HuH-7 (cell line): ENCODE measurements around the gene EDARADD.
"Not testable (repeated sequence)": the region's sequence is repeated elsewhere in the genome, so short reads cannot be mapped to it uniquely, and the experiment has no call there.

Source experiments
- DNase-seq: peaks from one replicate; pipeline ENCODE4 v3.0.0; 2011; ENCODE audit warnings: low spot score

The EDARADD gene

GRCh38 chr1:236489710-236490377 lies 95.8 kb downstream of the EDARADD start:
- DNase-seq = peak; percentile 77

DNA sequence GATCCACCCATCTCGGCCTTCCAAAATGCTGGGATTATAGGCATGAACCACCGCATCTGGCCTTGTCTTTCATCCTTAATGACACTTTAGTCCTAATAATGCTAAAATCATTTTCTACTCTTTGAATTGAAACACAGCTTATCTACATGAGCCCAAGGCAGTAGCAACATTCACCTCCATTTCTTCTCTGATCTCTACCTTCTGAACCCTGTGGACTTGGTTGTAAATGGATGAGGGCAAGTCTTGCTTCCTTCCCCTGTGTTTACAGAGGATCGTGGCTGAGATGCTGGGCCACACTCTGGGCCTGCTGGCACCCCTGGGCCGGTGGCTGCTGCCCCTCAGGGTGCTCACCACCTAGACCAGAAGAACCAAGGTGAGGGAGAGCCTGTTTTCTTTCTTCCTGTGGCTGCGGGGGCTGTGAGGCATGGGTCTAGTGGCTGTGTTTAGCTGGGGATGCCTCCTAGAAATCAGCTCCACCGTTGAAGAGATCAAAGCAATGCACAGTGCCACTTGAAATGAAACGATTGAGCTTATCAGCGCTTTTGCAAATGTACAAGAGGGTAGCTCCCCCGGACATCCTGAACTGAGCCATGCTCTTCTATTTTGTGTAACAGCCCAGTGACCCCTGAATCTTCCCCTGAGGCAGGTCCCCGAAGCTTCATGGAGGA lies 97.5 kb downstream of the EDARADD start:
- no peak for DNase-seq

DNA sequence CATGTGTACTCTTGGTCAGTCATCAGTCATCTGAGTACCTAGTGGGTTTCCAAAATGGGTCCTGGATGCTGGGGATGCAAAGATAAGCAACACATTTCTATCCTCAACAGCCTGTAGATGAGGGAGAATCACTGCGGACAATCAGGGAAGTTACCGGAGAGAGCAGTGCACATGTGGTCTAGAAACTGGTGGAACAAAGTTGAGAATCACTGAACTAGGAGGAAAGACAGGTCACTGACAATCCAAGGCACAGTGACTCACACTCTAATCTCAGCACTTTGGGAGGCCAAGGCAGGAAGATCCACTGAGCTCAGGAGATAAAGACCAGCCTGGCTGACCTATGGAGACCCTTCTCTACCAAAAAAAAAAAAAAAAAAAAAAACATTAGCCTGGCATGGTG lies 98.3 kb downstream of the EDARADD start:
- no peak for DNase-seq

DNA sequence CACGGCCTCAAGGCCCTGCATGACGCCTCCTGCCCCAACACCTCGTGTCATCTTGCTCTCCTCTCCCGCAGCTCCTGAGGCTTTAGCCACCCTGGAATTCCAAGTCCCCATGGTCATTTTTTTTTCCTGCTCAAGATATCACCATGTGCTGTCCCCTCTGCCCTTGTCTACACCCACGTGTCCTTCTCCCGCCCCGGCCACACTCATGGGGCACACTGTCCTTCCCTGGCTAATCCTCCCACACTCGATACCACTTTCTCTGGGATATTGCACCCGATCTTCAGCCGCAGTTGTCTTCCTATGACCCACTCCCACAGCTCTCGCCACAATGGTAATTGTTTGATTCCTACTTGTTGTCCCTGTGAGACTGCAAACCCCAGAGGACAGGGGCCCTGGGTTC lies 100.0 kb downstream of the EDARADD start:
- DNase-seq = no peak

DNA sequence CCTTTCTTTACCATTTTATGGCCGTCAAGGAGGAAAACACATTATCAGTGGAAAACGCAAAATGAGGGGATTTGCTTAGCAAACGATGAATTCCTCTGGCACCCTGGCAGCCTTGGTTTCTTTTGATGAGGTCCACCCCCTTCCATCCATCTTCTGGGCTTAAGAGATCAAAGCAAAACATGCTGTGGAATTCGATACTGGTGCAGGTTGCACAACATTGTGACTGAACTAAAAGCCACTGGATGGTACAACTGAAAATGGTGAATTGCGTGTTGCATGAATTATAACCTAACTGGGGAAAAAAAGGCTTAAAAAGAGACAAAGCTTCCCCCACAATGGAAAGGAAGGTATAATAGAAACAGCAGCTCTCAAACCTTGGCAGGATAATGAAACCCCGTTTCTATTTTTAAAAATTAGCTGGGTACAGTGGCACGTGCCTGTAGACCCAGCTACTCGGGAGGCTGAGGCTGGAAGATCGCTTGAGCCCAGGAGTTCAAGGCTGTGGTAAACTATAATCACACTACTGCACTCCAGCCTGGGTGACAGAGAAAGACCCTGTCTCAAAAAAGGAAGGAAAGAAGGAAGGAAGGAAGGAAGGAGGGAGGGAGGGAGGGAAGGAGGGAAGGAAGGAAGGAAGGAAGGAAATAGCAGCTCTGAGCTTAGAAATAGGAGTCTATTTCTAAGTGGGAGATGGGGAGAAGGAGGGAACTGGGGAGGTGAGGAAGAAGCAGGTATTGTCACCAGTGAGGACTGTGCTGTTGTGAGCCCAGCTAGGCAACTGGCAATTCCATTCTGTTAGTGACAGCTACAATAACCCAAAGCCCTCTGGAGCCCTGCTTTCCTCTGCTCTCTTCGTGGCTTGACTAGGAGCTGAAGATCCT lies 100.7 kb downstream of the EDARADD start:
- DNase-seq = peak; percentile 61

GRCh38 chr1:236495467-236496112 lies 101.5 kb downstream of the EDARADD start:
- no peak for DNase-seq

DNA sequence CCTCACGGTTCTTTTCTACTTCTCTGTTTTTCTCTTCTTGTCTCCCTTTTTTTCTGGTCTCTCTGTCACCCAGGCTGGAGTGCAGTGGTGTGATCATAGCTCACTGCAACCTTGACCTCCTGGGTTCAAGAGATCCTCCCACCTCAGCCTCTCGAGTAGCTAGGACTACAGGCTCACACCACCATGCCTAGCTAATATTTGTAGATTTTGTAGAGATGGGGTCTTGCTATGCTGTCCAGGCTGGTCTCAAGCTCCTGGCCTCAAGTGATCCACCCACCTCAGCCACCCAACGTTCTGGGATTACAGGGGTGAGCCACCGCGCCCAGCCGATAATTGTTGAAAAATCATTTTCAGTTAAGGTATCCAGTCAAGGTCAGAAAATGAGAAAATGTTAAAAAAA lies 103.8 kb downstream of the EDARADD start:
- no peak for DNase-seq

GRCh38 chr1:236501093-236501492 lies 107.0 kb downstream of the EDARADD start:
- no peak for DNase-seq

DNA sequence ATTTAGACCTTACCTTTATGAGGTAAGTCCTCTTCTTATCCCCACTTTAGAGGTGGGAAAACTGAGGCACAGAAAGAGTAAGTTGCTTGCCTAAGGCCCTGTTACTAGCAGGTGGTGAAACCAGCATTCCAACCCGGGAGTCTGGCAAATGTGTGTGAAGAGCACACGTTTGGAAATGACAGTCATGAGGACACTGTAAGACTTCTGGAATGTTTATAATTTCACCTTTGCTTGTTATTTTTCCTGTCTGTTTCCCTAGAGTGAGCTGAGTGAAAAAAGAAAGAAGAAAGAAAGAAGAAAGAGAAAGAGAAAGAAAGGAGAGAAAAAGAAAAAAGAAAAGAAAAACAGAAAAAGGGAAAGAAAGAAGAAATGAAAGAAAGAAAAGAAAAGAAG lies 108.5 kb downstream of the EDARADD start:
- no peak for DNase-seq

DNA sequence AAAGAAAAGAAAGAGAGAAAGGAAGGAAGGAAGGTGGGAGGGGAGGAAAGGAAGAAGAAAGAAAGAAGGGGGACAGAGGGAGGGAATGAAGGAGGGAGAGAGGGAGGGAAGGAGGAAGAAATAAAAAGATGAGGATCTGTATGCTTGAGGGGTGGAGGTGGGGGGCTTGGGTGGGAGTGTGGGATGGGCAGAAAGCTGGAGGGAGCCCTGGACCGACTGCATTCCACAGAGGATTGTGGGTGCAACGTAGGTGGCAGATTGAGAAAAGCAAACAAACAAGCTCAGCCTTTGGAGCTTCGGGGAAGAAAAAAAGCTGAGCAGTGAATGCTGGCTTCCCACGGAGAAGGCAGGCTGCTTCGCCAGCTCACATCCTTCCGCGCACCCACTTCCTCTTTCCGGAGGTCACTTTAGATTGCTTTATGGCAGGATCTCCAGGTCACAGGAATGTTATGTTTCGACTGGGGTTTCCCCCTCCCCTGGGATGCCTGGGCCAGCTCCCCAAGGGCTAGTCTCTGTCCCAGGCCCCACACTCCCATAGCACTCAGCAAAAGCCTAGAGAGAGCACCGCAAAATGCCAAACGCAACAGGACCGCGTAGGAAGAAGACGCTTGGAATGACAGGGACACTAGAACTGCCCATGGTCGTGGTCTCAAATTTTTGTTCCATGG lies 109.0 kb downstream of the EDARADD start:
- peak; percentile 65 for DNase-seq

DNA sequence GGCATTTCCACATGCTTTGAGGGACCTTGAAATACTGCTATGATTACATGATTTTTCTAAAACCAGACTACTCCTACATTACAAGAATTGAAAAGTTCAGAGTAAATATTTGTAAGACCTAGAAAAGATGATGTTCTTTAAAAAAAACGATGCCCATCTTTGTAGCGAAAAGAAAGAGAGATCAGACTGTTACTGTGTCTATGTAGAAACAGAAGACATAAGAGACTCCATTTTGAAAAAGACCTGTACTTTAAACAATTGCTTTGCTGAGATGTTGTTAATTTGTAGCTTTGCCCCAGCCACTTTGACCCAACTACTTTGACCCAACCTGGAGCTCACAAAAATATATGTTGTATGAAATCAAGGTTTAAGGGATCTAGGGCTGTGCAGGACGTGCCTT lies 110.3 kb downstream of the EDARADD start:
- not testable (repeated sequence) for DNase-seq

- no peak for DNase-seq
Measured at GRCh38 chr1:236507022-236507700, 113.1 kb downstream of the EDARADD start.

DNA sequence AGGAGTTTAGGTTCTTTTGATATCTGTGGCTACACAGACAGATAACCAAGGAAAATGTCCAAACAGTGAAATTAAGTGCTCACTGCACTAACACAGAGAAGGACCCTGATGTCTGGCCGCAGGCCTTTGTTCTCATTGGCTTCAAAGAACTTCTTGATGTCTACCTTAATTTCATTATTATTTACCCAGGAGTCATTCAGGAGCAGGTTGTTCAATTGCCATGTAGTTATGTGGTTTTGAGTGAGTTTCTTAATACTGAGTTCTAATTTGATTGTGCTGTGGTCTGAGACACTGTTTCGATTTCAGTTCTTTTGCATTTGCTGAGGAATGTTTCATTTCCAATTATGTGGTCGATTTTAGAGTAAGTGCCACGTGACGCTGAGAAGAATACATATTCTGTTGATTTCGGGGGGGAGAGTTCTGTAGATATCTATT lies 114.5 kb downstream of the EDARADD start:
- no peak for DNase-seq

- no peak for DNase-seq
Measured at GRCh38 chr1:236509203-236509602, 115.1 kb downstream of the EDARADD start.

- no peak for DNase-seq
Measured at GRCh38 chr1:236509647-236510401, 115.7 kb downstream of the EDARADD start.

- DNase-seq = no peak
Measured at GRCh38 chr1:236511735-236512418, 117.8 kb downstream of the EDARADD start.

DNA sequence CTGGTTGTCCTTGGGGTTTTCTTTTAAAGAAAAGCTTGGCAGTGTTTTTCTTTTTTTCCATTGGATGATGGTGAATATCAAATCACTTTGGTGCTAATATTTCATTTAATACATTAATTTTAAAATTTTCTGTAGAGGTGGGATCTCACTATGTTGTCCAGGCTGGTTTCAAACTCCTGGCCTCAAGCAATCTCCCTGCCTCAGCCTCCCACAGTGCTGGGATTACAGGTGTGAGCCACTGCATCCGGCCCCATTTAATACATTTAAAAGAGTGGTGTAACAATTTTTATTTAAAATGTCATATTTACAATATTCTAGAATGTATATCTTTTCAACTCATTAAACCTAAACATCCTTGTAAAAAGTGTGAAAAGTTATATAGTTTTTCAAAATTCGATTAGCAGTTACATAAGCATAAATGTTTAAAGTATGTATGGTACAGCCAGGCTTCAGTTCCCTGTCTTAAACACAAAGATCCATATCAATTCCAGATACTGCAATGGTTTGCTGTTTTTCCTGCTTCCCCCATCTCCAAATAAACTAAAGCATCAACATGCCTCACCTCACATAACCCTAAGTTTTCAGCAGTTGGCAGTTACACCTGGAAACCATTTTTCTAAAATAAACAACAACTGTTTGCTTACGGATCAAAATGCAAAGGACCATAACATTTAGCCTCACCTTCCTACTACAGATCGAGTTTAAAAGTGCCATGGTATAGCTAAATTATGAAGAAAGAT lies 120.8 kb downstream of the EDARADD start:
- no peak for DNase-seq

DNA sequence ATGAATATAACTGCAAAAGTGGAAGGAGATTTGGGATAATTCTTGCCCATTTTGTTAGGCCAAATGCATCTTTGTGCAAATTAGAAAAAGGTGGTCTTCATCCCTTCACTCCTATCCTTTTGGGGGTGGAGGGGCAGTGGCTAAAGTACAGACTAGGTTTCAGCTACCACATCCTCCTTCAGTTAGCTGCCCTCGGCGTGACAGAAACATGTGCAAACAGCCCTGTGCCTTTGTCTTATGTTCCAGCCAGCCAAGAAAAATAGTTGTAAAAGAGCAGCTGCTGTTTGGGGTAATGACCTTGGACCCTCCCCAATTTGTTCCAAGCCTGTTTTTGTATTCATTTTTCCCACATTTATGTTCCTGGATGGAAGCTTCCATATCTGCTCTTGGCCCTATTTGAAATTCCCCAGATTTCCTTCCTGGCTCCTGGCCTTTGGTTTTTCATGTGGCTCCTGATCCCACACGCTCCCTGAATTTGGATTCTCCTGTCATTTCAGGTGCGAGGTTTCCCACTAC lies 121.4 kb downstream of the EDARADD start:
- DNase-seq = no peak
